MM.1S (cell line): ENCODE data around the gene KMT2E.
A peak's percentile ranks its signal among the peaks of the same experiment; 100 is the strongest.

ENCODE experiments used
- DNase-seq: peaks from one replicate; pipeline ENCODE4 v3.0.0-alpha.2; 2015
- H2AFZ ChIP-seq: fragments of 300-600 bp; sonication (generic); 2 replicates; pipeline ENCODE4 v1.6.0; 2016; ENCODE audit warnings: antibody characterized with exemption, low read length
- H3F3A ChIP-seq: fragments of 300-600 bp; sonication (generic); 2 replicates; pipeline ENCODE4 v1.6.1; 2016; ENCODE audit warnings: mild to moderate bottlenecking, antibody characterized with exemption, low read length, moderate library complexity, mixed read lengths; ENCODE audit not compliant: insufficient read depth
- H3K27ac ChIP-seq: fragments of 300-600 bp; sonication (generic); 2 replicates; pipeline ENCODE4 v1.5.1; 2016; ENCODE audit warnings: mild to moderate bottlenecking, low read length
- H3K27me3 ChIP-seq: fragments of 300-600 bp; sonication (generic); replicated peaks from 2 replicates; pipeline ENCODE4 v1.6.0; 2016; ENCODE audit warnings: low read length; ENCODE audit not compliant: insufficient read depth
- H3K36me3 ChIP-seq: fragments of 300-600 bp; sonication (generic); replicated peaks from 2 replicates; pipeline ENCODE4 v1.6.1; 2016; ENCODE audit warnings: mild to moderate bottlenecking, low read length, mixed read lengths; ENCODE audit not compliant: insufficient read depth
- H3K4me1 ChIP-seq: fragments of 300-600 bp; sonication (generic); 2 replicates; pipeline ENCODE4 v1.6.1; 2016; ENCODE audit warnings: low read length, mixed read lengths
- H3K4me2 ChIP-seq: fragments of 300-600 bp; sonication (generic); 2 replicates; pipeline ENCODE4 v1.6.0; 2016; ENCODE audit warnings: low read depth, low read length
- H3K4me3 ChIP-seq: fragments of 300-600 bp; sonication (generic); 2 replicates; pipeline ENCODE4 v1.5.1; 2016; ENCODE audit warnings: low read length, mixed read lengths
- H3K79me2 ChIP-seq: fragments of 300-600 bp; sonication (generic); 2 replicates; pipeline ENCODE4 v1.6.1; 2016; ENCODE audit warnings: mixed run types, low read length, mixed read lengths
- H3K9ac ChIP-seq: fragments of 300-600 bp; sonication (generic); 2 replicates; pipeline ENCODE4 v1.6.1; 2016; ENCODE audit warnings: low read length, mixed read lengths
- H3K9me2 ChIP-seq: fragments of 300-600 bp; sonication (generic); replicated peaks from 2 replicates; pipeline ENCODE4 v1.6.1; 2016; ENCODE audit warnings: mild to moderate bottlenecking, low read length, mixed read lengths; ENCODE audit not compliant: insufficient read depth
- H3K9me3 ChIP-seq: fragments of 300-600 bp; sonication (generic); replicated peaks from 2 replicates; pipeline ENCODE4 v1.6.1; 2016; ENCODE audit warnings: mild to moderate bottlenecking, low read length, mixed read lengths; ENCODE audit not compliant: insufficient read depth
- H4K20me1 ChIP-seq: fragments of 300-600 bp; sonication (generic); 2 replicates; pipeline ENCODE4 v1.6.1; 2016; ENCODE audit warnings: mild to moderate bottlenecking, low read length, moderate library complexity, mixed read lengths; ENCODE audit not compliant: insufficient read depth
- CTCF ChIP-seq: fragments of 300-600 bp; sonication (generic); IDR thresholded peaks from 2 replicates; pipeline ENCODE4 v1.5.1; 2016; ENCODE audit warnings: antibody characterized with exemption, low read length, mixed read lengths
- EZH2 ChIP-seq: fragments of 300-600 bp; sonication (generic); optimal IDR thresholded peaks from 2 replicates; pipeline ENCODE3; 2017; ENCODE audit warnings: low read depth, mild to moderate bottlenecking, antibody characterized with exemption, low read length, mixed read lengths
- EZH2phosphoT487 ChIP-seq: fragments of 300-600 bp; sonication (generic); IDR thresholded peaks from 2 replicates; pipeline ENCODE4 v1.6.1; 2018; ENCODE audit warnings: antibody characterized with exemption, low read length

Gene KMT2E

DNA sequence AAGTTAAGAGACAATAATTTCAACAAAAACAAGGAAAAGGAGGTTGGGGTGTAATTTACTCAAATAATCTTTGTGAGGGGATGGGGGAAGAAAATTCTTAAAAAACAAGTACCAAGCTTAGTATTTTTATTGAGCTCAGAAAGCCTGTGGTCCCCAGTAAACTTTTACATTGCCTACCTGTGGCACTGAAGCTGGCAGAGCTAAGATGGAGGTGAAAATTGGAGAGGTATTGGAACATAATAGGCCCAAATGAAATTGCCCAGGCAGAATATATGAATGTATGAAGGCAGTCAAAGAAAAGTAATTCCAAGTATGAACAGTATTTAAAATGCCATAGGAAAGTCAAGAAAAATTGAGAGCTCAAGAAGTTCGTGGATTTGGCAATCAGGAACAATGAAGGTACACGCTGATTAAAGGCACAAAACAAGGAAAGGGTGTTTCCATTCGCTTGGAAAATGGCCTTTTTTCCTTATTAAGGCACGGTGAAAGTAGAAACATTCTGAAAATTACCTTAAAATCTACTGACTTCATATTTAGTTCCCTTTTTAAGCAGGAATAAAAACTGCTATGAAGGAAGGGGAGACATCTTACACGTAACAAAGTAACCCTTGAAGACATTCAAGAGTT, 3.4 kb upstream of the KMT2E start:
- Histone ChIP-seq H4K20me1 (peaks cover 4% of the 10 kb centered on the region; the same call in 1 of the 2 replicates), H3K4me3 (peak overlapping the region; percentile 95), H3K27ac (peak overlapping the region; percentile 98; the same call in 1 of the 2 replicates), H3K9me3 (no peaks in the 10 kb centered on the region), H3K9me2 (no peaks in the 10 kb centered on the region), H3K79me2 (peaks cover 25% of the 10 kb centered on the region), H2AFZ (no peak overlapping the region), H3K9ac (peak overlapping the region; percentile 99; the same call in 1 of the 2 replicates), H3K4me2 (peak overlapping the region; percentile 91), H3F3A (peaks cover 30% of the 10 kb centered on the region), H3K4me1 (peaks cover 19% of the 10 kb centered on the region), H3K36me3 (peaks cover 15% of the 10 kb centered on the region; the same call in 1 of the 2 replicates), H3K27me3 (no peaks in the 10 kb centered on the region)
- no peak for DNase-seq
- TF ChIP-seq EZH2 (no peak), EZH2phosphoT487 (no peak), CTCF (no peak)

DNA sequence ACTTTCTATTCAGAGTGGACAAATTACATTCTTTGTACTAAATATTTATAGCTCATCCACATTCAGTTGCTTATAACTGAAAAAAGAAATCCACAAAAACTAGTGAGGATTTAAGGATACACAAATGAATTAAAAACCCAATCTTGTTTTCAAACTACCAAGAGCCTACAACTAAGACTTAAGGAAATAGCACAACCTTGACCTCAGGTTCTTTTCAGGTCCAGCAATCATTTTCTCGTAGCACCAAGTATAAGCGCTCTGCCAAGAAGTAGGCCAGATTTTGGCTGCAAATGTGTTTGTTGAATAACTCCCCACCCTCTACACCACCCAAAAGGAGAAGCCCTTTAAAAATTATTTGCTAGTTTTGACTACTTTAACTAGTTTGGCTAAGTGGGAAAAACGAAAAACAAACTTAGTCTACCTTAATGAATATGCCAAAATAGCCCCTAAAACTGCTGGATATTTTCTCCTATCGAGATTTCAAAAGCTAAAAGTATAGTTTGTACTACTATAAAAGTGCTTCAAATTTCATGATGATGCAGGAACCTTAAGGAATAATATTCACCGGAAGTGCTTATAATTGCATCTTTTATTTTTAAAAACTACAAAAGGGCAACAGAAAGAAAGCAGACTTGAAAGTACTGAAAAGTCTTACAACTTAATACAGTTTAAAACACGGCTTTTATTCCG, 2.7 kb upstream of the KMT2E start:
- Histone ChIP-seq H3K9me2 (no peaks in the 10 kb centered on the region), H3K27me3 (no peaks in the 10 kb centered on the region), H3K79me2 (peaks cover 32% of the 10 kb centered on the region), H2AFZ (no peak overlapping the region), H3K27ac (peak overlapping the region; percentile 98; the same call in 1 of the 2 replicates), H3K4me3 (peak overlapping the region; percentile 95), H3K4me2 (peak overlapping the region; percentile 91), H3K9me3 (no peaks in the 10 kb centered on the region), H3K9ac (peak overlapping the region; percentile 99), H3K4me1 (peaks cover 19% of the 10 kb centered on the region), H3K36me3 (peaks cover 15% of the 10 kb centered on the region; the same call in 1 of the 2 replicates), H4K20me1 (peaks cover 3% of the 10 kb centered on the region; the same call in 1 of the 2 replicates), H3F3A (peaks cover 36% of the 10 kb centered on the region)
- no peak for DNase-seq
- TF ChIP-seq EZH2: no peak
- no peak for TF ChIP-seq CTCF
- TF ChIP-seq EZH2phosphoT487: no peak

- Histone ChIP-seq H3K27me3 (no peaks in the 10 kb centered on the region), H3K27ac (peak overlapping the region; percentile 98), H4K20me1 (no peaks in the 10 kb centered on the region), H3K4me1 (peaks cover 15% of the 10 kb centered on the region), H3K79me2 (peaks cover 39% of the 10 kb centered on the region), H3K4me2 (peak overlapping the region; percentile 91), H3F3A (peaks cover 33% of the 10 kb centered on the region), H3K36me3 (peaks cover 12% of the 10 kb centered on the region; the same call in 1 of the 2 replicates), H3K4me3 (peak overlapping the region; percentile 95), H3K9me2 (no peaks in the 10 kb centered on the region), H2AFZ (no peak overlapping the region), H3K9me3 (no peaks in the 10 kb centered on the region), H3K9ac (peak overlapping the region; percentile 99)
- TF ChIP-seq CTCF: no peak
- no peak for TF ChIP-seq EZH2phosphoT487
- no peak for TF ChIP-seq EZH2
- DNase-seq: peak; percentile 55
Observed at GRCh38 chr7:105011831-105012502, 2.0 kb upstream of the KMT2E start.
